GM12878 (cell line): ENCODE results near the gene MROH2A.

Source experiments
- POLR2A ChIP-seq: IDR thresholded peaks from 2 replicates; pipeline ENCODE4 v1.6.1; 2011; ENCODE audit warnings: low read depth, mild to moderate bottlenecking, low read length
- ZNF217 ChIP-seq: fragments of 450-650 bp; IDR thresholded peaks from 2 replicates; pipeline ENCODE4 v1.6.1; 2017; ENCODE audit warnings: antibody characterized with exemption, mild to moderate bottlenecking
- TF ChIP-seq, protein P1 (sequence below): IDR thresholded peaks from 2 replicates; pipeline ENCODE4 v1.6.1; 2012; ENCODE audit warnings: low read depth, low read length, improper control_type of control experiment

- TF ChIP-seq, protein P1, sequence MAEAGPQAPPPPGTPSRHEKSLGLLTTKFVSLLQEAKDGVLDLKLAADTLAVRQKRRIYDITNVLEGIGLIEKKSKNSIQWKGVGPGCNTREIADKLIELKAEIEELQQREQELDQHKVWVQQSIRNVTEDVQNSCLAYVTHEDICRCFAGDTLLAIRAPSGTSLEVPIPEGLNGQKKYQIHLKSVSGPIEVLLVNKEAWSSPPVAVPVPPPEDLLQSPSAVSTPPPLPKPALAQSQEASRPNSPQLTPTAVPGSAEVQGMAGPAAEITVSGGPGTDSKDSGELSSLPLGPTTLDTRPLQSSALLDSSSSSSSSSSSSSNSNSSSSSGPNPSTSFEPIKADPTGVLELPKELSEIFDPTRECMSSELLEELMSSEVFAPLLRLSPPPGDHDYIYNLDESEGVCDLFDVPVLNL = no peak
- TF ChIP-seq ZNF217 = no peak
- TF ChIP-seq POLR2A = no peak
Observed at GRCh38 chr2:233747283-233747544, 30.9 kb upstream of the MROH2A start.
